ENCODE measurements around the gene EEF1AKMT2.

The EEF1AKMT2 gene

DNA sequence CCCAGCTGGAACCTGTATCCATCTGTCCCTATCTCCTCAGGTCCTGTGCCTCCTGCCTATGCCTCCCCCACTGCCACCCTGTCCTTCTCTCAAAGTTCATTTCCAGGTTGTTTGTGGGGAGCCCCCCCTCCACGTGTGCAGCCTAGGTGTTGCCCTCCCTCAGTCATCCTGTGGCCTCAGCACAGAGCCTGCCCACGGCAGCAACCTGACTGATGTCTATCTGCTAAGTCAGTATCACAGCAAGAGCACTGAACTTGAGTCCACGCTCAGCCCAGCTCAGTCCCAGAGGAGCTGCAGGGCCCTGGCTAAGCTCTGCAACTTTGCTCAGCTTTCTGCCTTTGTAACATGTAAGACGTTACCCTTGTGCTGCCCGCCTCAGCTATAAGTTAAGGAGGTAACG lies 76.2 kb downstream of the EEF1AKMT2 start:
- TF ChIP-seq ARNT (IDR thresholded peaks at IDR 0.05) (no peak), TARDBP (IDR thresholded peaks at IDR 0.05) (no peak), FOXK2 (IDR thresholded peaks at IDR 0.05) (no peak), FOXM1 (IDR thresholded peaks at IDR 0.05; ENCODE audit: borderline replicate concordance) (no peak), NFRKB (IDR thresholded peaks at IDR 0.05) (no peak), ELF4 (IDR thresholded peaks at IDR 0.05) (no peak), SP1 (IDR thresholded peaks at IDR 0.05) (no peak), BHLHE40 (IDR thresholded peaks at IDR 0.05; ENCODE audit: borderline replicate concordance) (no peak), L3MBTL2 (conservative IDR thresholded peaks at IDR 0.05) (no peak), HDGF (IDR thresholded peaks at IDR 0.05; ENCODE audit: borderline replicate concordance) (no peak), LEF1 (IDR thresholded peaks at IDR 0.05; ENCODE audit: borderline replicate concordance) (no peak), ZNF384 (IDR thresholded peaks at IDR 0.05) (no peak), CTBP1 (IDR thresholded peaks at IDR 0.05; ENCODE audit: borderline replicate concordance) (no peak), SUZ12 (IDR thresholded peaks at IDR 0.05) (no peak)
- TF ChIP-seq, protein P1, sequence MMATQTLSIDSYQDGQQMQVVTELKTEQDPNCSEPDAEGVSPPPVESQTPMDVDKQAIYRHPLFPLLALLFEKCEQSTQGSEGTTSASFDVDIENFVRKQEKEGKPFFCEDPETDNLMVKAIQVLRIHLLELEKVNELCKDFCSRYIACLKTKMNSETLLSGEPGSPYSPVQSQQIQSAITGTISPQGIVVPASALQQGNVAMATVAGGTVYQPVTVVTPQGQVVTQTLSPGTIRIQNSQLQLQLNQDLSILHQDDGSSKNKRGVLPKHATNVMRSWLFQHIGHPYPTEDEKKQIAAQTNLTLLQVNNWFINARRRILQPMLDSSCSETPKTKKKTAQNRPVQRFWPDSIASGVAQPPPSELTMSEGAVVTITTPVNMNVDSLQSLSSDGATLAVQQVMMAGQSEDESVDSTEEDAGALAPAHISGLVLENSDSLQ (IDR thresholded peaks at IDR 0.05), result no peak
- CTCF ChIA-PET, result no interaction called here
- no peak for DNase-seq (ENCODE audit: extremely low spot score)
- POLR2A ChIA-PET, result no interaction called here

DNA sequence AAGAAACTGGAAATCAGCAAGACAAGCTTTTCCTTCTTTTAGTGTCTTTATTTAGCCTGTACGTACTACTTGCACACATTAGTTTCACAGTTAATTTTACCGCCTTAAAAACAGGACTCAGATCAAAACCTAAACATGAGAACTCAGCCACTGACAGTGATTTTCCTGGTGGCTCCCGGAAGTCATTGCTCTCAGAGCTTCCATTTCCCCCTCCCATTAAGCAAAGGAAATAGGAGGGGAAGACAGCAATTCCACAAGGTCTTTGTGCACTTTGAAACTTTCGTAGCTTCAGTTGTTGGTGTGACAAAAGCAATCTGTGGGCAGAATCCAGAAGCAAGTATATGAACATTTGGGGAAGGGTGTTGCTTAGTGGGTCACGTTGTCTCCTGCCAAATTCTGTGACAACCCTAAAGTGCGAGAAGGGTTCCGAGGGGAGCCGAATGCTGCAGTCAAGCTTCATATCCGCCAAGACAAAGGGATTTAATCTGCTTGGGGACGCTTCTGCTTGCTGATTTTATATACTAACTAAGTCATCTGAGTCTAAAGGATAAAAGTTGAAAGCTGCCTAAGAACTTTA lies 77.9 kb downstream of the EEF1AKMT2 start:
- ChIA-PET POLR2A (no interaction called here), CTCF (no interaction called here)
- TF ChIP-seq ARNT (IDR thresholded peaks at IDR 0.05) (no peak), NFRKB (IDR thresholded peaks at IDR 0.05) (no peak), SUZ12 (IDR thresholded peaks at IDR 0.05) (no peak), FOXA1 (IDR thresholded peaks at IDR 0.05) (no peak), FOXK2 (IDR thresholded peaks at IDR 0.05) (no peak), L3MBTL2 (conservative IDR thresholded peaks at IDR 0.05) (no peak), TARDBP (IDR thresholded peaks at IDR 0.05) (no peak), LEF1 (IDR thresholded peaks at IDR 0.05; ENCODE audit: borderline replicate concordance) (no peak), BHLHE40 (IDR thresholded peaks at IDR 0.05; ENCODE audit: borderline replicate concordance) (no peak), CTBP1 (IDR thresholded peaks at IDR 0.05; ENCODE audit: borderline replicate concordance) (no peak)

DNA sequence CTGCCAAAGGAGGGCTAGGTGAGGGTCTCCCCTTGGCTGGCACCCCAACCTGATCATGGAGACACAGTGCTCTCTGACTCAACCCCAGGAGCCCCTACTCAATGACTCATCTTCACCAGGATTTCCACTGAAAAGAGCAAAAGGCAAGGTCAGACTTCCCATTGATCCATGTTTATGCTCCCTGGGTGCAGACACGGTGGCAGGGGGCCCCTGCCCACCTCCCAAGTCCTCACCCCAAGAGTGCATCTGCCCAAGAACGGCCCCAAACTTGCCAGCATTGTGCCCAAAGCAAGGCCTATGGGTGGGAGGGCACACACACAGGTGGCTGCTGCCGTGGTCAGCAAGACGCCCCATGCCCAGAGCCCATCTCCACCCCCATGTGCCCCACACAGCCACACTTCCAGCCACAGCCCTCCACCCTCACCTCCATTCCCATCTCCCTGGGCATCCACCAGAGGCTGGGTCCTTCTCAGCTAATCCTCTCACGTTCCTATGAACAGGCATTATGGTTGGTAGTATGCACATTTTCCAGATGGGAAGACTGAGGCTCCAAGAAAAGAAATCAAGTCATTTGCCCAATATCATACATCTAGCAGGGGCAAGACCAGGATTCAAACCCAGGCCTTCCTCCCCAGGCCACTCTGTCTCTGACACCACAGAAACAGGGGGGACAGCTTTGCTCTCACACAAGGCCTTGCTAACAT lies 78.8 kb downstream of the EEF1AKMT2 start:
- TF ChIP-seq CTBP1 (IDR thresholded peaks at IDR 0.05; ENCODE audit: borderline replicate concordance), result no peak
- TF ChIP-seq SUZ12 (IDR thresholded peaks at IDR 0.05), result no peak
- TF ChIP-seq FOXK2 (IDR thresholded peaks at IDR 0.05), result no peak
- TF ChIP-seq ARNT (IDR thresholded peaks at IDR 0.05), result no peak
- TF ChIP-seq NFRKB (IDR thresholded peaks at IDR 0.05), result no peak
- no peak for TF ChIP-seq ZNF384 (IDR thresholded peaks at IDR 0.05)
- TF ChIP-seq BHLHE40 (IDR thresholded peaks at IDR 0.05; ENCODE audit: borderline replicate concordance), result no peak
- no peak for TF ChIP-seq LEF1 (IDR thresholded peaks at IDR 0.05; ENCODE audit: borderline replicate concordance)
- TF ChIP-seq FOXA1 (IDR thresholded peaks at IDR 0.05), result no peak
- no peak for TF ChIP-seq L3MBTL2 (conservative IDR thresholded peaks at IDR 0.05)
- POLR2A ChIA-PET, result no interaction called here
- no peak for DNase-seq (ENCODE audit: extremely low spot score)
- CTCF ChIA-PET, result interaction anchor here (0.6 kb wide), 1 partner anchor 294 kb away, joined by 3 read pairs; no protein-coding TSS in a partner anchor

More for the DNA sequence above, 77.9 kb downstream of the EEF1AKMT2 start:
- DNase-seq (ENCODE audit: extremely low spot score), result no peak

DNA sequence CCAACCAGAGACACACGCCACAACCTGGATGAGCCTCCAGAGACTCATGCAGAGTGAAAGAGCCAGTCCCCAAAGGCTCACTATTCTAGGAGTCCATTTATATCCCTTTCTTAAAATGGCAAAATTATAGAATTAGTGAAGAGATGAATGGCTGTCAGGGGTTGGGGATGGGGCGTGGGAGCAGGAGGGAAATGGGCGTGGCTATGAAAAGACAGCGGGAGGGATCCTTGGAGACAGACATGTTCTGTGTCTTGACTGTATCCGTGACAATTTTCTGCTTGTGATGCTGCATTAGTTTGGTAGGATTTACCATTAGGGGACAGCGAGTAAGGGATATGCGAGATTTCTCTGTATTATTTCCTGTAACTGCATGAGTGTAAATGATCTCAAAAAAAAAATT lies 80.5 kb downstream of the EEF1AKMT2 start:
- ChIA-PET POLR2A (no interaction called here), CTCF (no interaction called here)
- DNase-seq (ENCODE audit: extremely low spot score), result no peak
- TF ChIP-seq HDGF (IDR thresholded peaks at IDR 0.05; ENCODE audit: borderline replicate concordance) (no peak), NFRKB (IDR thresholded peaks at IDR 0.05) (no peak), ARNT (IDR thresholded peaks at IDR 0.05) (no peak), TARDBP (IDR thresholded peaks at IDR 0.05) (no peak), CTBP1 (IDR thresholded peaks at IDR 0.05; ENCODE audit: borderline replicate concordance) (no peak), FOXK2 (IDR thresholded peaks at IDR 0.05) (no peak), SP1 (IDR thresholded peaks at IDR 0.05) (no peak)

DNA sequence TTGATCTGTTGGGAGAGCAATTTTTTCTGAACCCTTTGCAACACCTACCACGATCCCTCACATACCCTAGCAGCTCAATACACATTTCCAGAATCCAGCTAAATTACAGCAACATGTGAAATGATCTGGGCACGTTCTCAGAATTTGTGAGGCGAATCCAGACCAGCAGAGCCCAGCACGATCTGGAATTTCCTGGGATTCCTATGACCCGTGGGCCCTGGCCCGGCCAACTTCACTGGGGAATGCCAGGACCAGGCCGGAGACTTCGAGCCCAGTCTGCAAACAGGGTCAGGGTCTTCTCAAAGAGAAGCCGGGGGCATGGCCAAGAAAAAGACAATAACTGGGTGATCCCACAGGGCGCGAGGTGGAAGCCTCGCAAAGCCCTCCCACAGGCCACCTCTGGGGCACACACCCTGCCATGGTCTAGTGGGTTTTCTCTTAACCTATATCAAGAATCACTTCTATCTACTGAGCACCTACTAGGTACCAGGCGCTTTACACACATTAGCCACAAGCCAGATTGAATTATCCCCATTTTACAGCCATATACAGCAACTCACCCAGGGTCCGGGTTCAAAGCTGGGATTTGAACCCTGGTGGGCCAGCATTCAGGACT lies 81.3 kb downstream of the EEF1AKMT2 start:
- DNase-seq (ENCODE audit: extremely low spot score), result no peak
- TF ChIP-seq FOXA1 (IDR thresholded peaks at IDR 0.05) (no peak), ZNF384 (IDR thresholded peaks at IDR 0.05) (no peak), SUZ12 (IDR thresholded peaks at IDR 0.05) (no peak), LEF1 (IDR thresholded peaks at IDR 0.05; ENCODE audit: borderline replicate concordance) (no peak), ELF4 (IDR thresholded peaks at IDR 0.05) (no peak), FOXM1 (IDR thresholded peaks at IDR 0.05; ENCODE audit: borderline replicate concordance) (no peak), TARDBP (IDR thresholded peaks at IDR 0.05) (no peak), HDGF (IDR thresholded peaks at IDR 0.05; ENCODE audit: borderline replicate concordance) (no peak), BHLHE40 (IDR thresholded peaks at IDR 0.05; ENCODE audit: borderline replicate concordance) (no peak), FOXK2 (IDR thresholded peaks at IDR 0.05) (no peak), SP1 (IDR thresholded peaks at IDR 0.05) (no peak), NFRKB (IDR thresholded peaks at IDR 0.05) (no peak), ARNT (IDR thresholded peaks at IDR 0.05) (no peak), CTBP1 (IDR thresholded peaks at IDR 0.05; ENCODE audit: borderline replicate concordance) (no peak)
- TF ChIP-seq, protein P1 (IDR thresholded peaks at IDR 0.05), result no peak
- POLR2A ChIA-PET, result no interaction called here
- CTCF ChIA-PET, result no interaction called here

DNA sequence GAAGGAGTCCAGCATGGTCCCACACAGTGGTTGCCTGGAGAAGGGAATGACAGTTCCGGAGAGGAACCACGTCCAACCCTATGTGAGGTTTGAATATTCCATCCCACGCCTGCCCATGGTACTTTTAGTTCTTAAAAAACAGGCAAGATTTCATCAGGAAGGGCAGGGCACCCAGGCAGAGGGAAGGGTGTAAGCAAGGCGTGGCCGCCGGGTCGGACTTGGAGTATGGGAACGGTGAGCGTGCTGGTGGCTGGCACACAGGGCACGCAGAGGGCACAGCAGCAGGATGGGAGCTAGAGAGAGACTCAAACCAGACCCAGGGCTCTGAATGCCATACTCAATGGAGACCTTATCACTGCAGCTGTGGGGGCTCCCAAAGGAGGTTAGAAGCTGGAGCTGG lies 81.8 kb downstream of the EEF1AKMT2 start:
- TF ChIP-seq ZNF384 (IDR thresholded peaks at IDR 0.05), result no peak
- no peak for TF ChIP-seq SUZ12 (IDR thresholded peaks at IDR 0.05)
- no peak for TF ChIP-seq ARNT (IDR thresholded peaks at IDR 0.05)
- no peak for TF ChIP-seq L3MBTL2 (conservative IDR thresholded peaks at IDR 0.05)
- TF ChIP-seq, protein P1 (IDR thresholded peaks at IDR 0.05), result no peak
- no peak for TF ChIP-seq BHLHE40 (IDR thresholded peaks at IDR 0.05; ENCODE audit: borderline replicate concordance)
- no peak for TF ChIP-seq LEF1 (IDR thresholded peaks at IDR 0.05; ENCODE audit: borderline replicate concordance)
- TF ChIP-seq SP1 (IDR thresholded peaks at IDR 0.05), result no peak
- no peak for DNase-seq (ENCODE audit: extremely low spot score)
- ChIA-PET CTCF (interaction anchor here (1.8 kb wide), 1 partner anchor 31 kb away, joined by 4 read pairs; no protein-coding TSS in a partner anchor), POLR2A (no interaction called here)

Data from HEK293T (cell line).